ENCODE measurements around the gene BOD1L1.

Gene BOD1L1

GRCh38 chr4:13611283-13611842 lies 16.2 kb downstream of the BOD1L1 start:
- peak; percentile 52 for DNase-seq (ENCODE audit: low spot score)
- in situ Hi-C loops (cut with MboI; ENCODE audit: low pct_unique_long_range_greater_than_20kb, low sequenced_read_pairs, unreplicated experiment), result loop anchor here (25.0 kb wide), 1 partner anchor 1401 kb away; the partner anchor contains the start of gene CPEB2
- TF ChIP-seq CTCF (IDR thresholded peaks at IDR 0.05; ENCODE audit: extremely low read depth, insufficient read depth, missing control alignments), result no peak

- DNase-seq (ENCODE audit: low spot score), result no peak
- in situ Hi-C loops (cut with MboI; ENCODE audit: low pct_unique_long_range_greater_than_20kb, low sequenced_read_pairs, unreplicated experiment), result loop anchor here (25.0 kb wide), 1 partner anchor 1407 kb away; the partner anchor contains the start of gene CPEB2
- no peak for TF ChIP-seq CTCF (IDR thresholded peaks at IDR 0.05; ENCODE audit: extremely low read depth, insufficient read depth, missing control alignments)
Observed at GRCh38 chr4:13605330-13605729, 22.2 kb downstream of the BOD1L1 start.

- TF ChIP-seq CTCF (IDR thresholded peaks at IDR 0.05; ENCODE audit: extremely low read depth, insufficient read depth, missing control alignments), result no peak
- in situ Hi-C loops (cut with MboI; ENCODE audit: low pct_unique_long_range_greater_than_20kb, low sequenced_read_pairs, unreplicated experiment), result loop anchor here (25.0 kb wide), 1 partner anchor 1410 kb away; the partner anchor contains the start of gene CPEB2
- no peak for DNase-seq (ENCODE audit: low spot score)
Observed at GRCh38 chr4:13601848-13602247, 25.7 kb downstream of the BOD1L1 start.

- in situ Hi-C loops (cut with MboI; ENCODE audit: low pct_unique_long_range_greater_than_20kb, low sequenced_read_pairs, unreplicated experiment), result loop anchor here (25.0 kb wide), 1 partner anchor 1411 kb away; the partner anchor contains the start of gene CPEB2
- no peak for DNase-seq (ENCODE audit: low spot score)
Observed at GRCh38 chr4:13601048-13601447, 26.5 kb downstream of the BOD1L1 start.

GRCh38 chr4:13599159-13599558 lies 28.4 kb downstream of the BOD1L1 start:
- DNase-seq (ENCODE audit: low spot score), result no peak
- in situ Hi-C loops (cut with MboI; ENCODE audit: low pct_unique_long_range_greater_than_20kb, low sequenced_read_pairs, unreplicated experiment), result no loop called here
- TF ChIP-seq CTCF (IDR thresholded peaks at IDR 0.05; ENCODE audit: extremely low read depth, insufficient read depth, missing control alignments), result no peak

More at GRCh38 chr4:13601048-13601447, 26.5 kb downstream of the BOD1L1 start:
- no peak for TF ChIP-seq CTCF (IDR thresholded peaks at IDR 0.05; ENCODE audit: extremely low read depth, insufficient read depth, missing control alignments)

GRCh38 chr4:13597604-13598003 lies 29.9 kb downstream of the BOD1L1 start:
- TF ChIP-seq CTCF (IDR thresholded peaks at IDR 0.05; ENCODE audit: extremely low read depth, insufficient read depth, missing control alignments), result no peak
- no peak for DNase-seq (ENCODE audit: low spot score)
- in situ Hi-C loops (cut with MboI; ENCODE audit: low pct_unique_long_range_greater_than_20kb, low sequenced_read_pairs, unreplicated experiment), result no loop called here

Measured in GM13977 (cell line).